ENCODE data around the gene EML4.
A peak's percentile ranks its signal among the peaks of the same experiment; 100 is the strongest.

The EML4 gene

DNA sequence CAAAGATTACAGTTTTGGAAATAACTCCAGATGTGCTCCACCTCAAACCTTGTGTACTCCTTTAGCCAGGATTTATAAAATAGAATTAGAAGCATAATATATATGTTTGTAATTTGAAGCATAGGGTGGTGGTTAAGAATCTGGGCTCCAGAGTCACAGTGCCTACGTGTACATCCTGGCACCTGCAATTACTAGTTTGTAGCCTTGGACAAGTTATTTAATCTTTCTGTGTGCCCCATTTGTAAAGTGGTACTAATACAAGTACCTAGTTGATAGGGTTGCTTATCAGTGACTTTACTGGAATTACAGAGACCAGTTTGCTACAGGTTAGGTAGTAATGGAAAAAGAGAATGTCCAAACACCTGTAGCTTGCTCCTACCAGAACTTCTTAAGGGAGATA lies 28.6 kb downstream of the EML4 start:
- no peak for DNase-seq

GRCh38 chr2:42198466-42198865 lies 29.3 kb downstream of the EML4 start:
- no peak for DNase-seq

- DNase-seq = no peak
Measured at GRCh38 chr2:42199002-42199401, 29.8 kb downstream of the EML4 start.

- no peak for DNase-seq
Measured at GRCh38 chr2:42199626-42200025, 30.5 kb downstream of the EML4 start.

- DNase-seq = no peak
Measured at GRCh38 chr2:42200926-42201855, 32.0 kb downstream of the EML4 start.

DNA sequence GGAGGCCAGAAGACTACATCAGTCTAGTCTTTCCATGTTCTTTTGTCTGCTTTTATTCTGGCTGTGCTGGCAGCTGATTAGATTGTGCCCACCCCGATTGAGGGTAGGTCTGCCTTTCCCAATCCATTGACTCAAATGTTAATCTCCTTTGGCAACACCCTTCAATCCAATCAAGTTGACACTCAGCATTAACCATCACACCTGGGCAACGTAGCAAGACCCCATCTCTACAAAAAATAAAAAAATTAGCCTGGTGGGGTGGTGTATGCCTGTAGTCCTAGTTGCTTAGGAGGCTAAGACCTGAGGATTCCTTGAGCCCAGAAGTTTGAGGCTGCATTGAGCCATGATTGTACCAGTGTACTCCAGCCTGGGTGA lies 33.5 kb downstream of the EML4 start:
- DNase-seq = no peak

DNA sequence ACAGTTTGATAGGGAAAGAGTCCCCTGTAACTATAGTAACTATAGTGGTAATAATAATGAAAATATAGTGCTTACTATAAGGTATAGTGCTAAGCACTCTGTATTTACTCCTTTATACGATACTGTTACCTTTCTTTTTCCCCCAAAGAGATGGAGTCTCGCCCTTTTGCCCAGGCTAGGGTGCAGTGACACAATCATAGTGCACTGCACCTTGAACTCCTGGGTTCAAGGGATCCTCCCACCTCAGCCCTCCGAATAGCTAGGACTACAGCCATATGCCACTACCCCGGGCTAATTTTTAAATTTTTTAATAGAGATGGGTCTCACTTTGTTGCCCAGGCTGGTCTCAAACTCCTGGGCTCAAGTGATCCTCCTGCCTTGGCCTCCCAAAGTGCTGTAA lies 34.6 kb downstream of the EML4 start:
- no peak for DNase-seq

GRCh38 chr2:42205337-42205736 lies 36.2 kb downstream of the EML4 start:
- DNase-seq = no peak

GRCh38 chr2:42207826-42208225 lies 38.7 kb downstream of the EML4 start:
- DNase-seq = no peak

DNA sequence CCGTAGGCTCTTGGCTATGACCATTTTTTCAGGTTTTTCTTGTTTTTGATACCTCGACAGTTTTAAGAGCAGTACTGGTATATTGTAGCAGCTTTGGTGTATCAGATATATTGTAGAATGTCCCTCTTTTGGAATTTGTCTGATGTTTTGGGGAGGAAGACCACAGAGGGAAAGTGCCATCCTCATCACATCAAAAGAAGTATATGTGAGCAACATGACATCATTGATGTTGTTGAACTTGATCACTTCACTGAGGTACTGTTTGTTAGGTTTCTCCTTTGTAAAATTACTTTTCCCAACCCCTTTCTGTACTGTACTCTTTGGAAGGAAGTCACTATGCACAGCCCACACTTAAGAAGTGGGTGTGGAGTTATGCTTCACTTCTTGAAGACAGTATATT lies 41.0 kb downstream of the EML4 start:
- DNase-seq = no peak

DNA sequence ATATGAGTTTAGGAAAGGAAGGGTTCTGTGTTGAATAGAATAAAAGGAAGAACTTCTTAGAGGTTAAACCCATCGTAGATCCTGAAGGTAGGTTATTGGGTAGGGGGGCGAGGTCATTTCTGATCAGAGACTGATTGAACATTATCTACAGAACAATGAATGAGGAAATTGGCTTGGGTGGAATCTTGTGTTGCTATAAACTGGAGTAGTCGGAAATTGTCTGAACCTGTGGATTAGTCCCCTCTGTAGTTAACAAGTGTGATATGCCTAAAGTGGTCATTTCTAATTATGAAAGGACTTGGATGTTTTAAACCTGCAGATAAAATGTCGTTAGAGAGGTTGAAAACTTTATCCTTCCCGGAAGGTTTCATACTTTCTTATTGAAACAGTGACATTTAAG lies 42.1 kb downstream of the EML4 start:
- no peak for DNase-seq

GRCh38 chr2:42214669-42215068 lies 45.5 kb downstream of the EML4 start:
- DNase-seq = peak; percentile 6

DNA sequence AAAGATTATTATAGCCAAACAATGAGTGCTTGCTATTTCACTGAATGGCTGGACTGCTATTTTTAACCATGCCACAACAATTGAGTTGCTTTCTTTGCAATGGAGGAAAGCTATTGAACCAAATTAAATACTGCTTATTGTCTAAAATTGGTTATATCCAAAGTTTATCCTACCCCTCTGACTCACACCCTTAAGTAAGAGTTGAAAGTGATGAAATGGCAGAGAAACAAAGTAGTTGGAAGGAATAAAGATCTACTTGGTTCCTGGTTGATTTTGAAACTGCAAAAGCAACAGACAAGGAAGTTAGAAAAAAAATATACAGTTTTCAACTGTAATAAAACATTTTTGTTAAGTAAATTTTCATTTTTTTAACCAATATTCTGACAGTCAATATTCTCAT lies 47.5 kb downstream of the EML4 start:
- DNase-seq = peak; percentile 21

- no peak for DNase-seq
Measured at GRCh38 chr2:42217307-42217706, 48.2 kb downstream of the EML4 start.

DNA sequence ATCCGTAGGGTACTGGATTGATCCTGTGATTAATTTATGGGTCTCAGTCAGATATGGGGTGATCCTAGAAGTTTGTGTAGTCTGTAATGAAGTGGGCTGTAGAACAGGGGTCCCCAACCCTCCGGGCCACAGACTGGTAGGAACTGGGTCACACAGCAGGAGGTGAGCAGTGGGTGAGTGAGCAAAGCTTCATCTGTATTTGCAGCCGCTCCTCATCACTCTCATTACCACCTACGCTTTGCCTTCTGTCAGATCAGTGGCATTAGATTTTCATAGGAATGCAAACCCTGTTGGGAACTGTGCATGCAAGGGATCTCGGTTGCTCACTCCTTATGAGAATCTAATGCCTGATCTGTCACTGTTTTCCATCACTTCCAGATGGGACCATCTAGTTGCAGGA lies 48.8 kb downstream of the EML4 start:
- DNase-seq = no peak

GRCh38 chr2:42218712-42219111 lies 49.6 kb downstream of the EML4 start:
- no peak for DNase-seq

GRCh38 chr2:42219160-42219559 lies 50.0 kb downstream of the EML4 start:
- DNase-seq = no peak

DNA sequence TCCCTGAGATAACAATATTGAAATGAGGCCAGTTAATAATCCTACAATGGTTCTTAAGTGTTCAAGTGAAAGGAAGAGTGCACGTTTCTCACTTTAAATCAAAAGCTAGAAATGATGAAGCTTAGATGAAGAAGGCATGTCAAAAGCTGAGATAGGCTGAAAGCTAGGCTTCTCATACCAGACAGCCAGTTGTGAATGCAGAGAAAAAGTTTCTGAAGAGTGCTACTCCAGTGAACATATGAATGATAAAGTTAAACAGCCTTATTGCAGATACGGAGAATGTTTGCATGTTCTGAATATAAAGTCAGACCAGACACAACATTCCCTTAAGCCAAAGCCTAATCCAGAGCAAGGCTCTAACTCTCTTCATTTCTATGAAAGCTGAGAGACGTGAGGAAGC lies 51.4 kb downstream of the EML4 start:
- no peak for DNase-seq

DNA sequence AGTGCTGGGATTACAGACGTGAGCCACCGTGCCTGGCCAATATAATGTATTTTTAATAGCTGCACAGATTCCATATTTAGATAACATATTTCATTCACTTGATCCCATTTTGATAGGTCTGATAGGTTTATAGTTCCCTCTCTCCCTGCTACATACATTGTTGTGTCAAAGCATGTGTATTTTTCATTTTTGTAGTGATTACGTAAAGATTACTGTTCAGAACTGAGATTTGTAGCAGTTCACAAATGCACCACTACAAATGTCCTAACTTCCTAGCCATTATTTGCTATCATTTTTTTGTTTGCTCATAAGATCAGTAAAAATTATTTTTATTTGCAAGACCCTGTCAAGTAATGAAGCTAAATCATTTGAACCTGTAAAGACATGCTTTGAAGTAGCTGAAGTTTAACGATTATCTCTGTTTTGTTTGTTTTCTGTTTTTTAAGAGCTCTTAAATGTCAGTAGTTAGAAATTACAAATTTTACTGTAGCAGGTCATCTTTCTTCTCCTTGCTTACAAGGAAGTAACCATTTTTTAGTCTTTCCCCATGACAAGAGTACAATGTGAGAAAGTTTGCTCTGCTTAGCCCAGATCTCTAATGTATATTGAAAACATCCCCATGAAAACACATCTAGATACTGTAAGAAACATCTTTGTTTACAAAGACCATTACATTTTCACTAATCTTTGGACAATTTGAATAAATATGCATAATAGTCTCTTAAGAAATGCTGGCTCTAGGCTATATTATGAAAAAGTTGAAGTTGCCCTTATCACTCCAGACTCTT lies 54.1 kb downstream of the EML4 start:
- no peak for DNase-seq

DNA sequence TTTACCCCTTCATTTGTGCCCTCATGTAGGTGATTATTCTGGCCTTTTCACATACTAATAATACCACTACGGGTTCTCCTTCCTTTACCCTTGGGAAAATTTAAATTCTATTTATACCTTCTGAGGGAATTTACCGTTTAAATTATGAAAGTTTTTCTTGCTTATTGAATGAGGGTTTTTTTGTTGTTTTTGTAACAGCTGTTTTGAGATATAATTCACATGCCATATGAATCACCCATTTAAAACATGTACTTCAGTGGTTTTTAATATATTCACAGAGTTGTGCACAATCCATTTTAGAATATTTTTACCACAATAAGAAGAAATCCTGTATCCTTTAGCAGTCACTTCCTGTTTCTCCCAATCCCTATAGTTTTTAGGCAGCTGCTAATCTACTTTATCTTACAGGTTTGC lies 54.7 kb downstream of the EML4 start:
- no peak for DNase-seq

- no peak for DNase-seq
Measured at GRCh38 chr2:42224422-42225067, 55.4 kb downstream of the EML4 start.

GRCh38 chr2:42225573-42225972 lies 56.4 kb downstream of the EML4 start:
- no peak for DNase-seq

DNA sequence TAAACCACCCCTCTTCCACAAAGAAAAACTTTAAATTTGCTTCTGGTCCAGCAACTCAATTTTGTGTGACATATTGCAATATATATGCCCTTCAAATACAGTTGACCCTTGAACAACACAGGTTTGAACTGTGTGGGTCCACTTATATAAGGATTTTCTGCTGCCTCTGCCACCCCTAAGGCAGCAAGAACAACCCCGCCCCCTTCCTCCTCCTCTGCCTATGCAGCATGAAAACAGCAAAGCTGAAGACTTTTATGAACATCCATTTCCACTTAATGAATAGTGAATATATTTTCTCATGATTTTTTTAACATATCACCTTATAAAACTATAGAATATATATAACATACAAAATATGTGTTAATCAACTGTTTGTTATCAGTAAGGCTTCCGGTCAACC lies 58.3 kb downstream of the EML4 start:
- no peak for DNase-seq

DNA sequence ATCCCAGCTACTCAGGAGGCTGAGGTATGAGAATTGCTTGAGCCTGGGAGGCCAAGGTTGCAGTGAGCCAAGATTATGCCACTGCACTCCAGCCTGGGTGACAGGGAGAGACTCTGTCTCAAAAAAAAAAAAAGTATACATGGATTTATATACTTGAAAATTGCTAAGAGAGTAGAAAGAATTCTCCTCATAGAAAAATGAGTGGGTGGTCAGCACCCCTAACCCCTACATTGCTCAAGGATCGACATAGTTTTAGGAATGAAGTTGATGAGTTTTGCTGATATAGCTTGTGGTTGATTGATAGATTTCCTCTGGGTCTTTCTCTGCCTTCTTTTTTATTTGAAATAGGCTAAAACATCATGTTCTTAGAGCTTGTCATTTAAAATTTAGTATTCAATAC lies 58.9 kb downstream of the EML4 start:
- DNase-seq = no peak
